Parathyroid adenoma (tissue), 2 donors: ENCODE data around the gene FERMT1.

Source experiments
- H2AFZ ChIP-seq: fragments of 300-600 bp; sonication (generic); one replicate; pipeline ENCODE4 v1.7.0; 2017; ENCODE audit warnings: antibody characterized with exemption, mild to moderate bottlenecking
- H3K27ac ChIP-seq: fragments of 300-600 bp; sonication (generic); one replicate; pipeline ENCODE4 v1.7.0; 2017
- H3K27me3 ChIP-seq: fragments of 300-600 bp; sonication (generic); one replicate; pipeline ENCODE4 v1.7.0; 2017; ENCODE audit warnings: low read length; ENCODE audit not compliant: control insufficient read depth, insufficient read depth
- H3K36me3 ChIP-seq: fragments of 300-600 bp; sonication (generic); one replicate; pipeline ENCODE4 v1.7.0; 2017; ENCODE audit warnings: low read length; ENCODE audit not compliant: control insufficient read depth, insufficient read depth
- H3K4me1 ChIP-seq: fragments of 300-600 bp; sonication (generic); one replicate; pipeline ENCODE4 v1.7.0; 2017; ENCODE audit warnings: control low read depth
- H3K4me2 ChIP-seq: fragments of 300-600 bp; sonication (generic); one replicate; pipeline ENCODE4 v1.7.0; 2017; ENCODE audit warnings: low read length
- H3K4me3 ChIP-seq: fragments of 300-600 bp; sonication (generic); one replicate; pipeline ENCODE4 v1.7.0; 2017; ENCODE audit warnings: low read depth, low read length
- H3K79me2 ChIP-seq: fragments of 300-600 bp; sonication (generic); one replicate; pipeline ENCODE4 v1.7.0; 2017; ENCODE audit warnings: control low read depth
- H3K9ac ChIP-seq: fragments of 300-600 bp; sonication (generic); one replicate; pipeline ENCODE4 v1.7.0; 2017; ENCODE audit warnings: mild to moderate bottlenecking
- H3K9me3 ChIP-seq: fragments of 300-600 bp; sonication (generic); one replicate; pipeline ENCODE4 v1.7.0; 2017; ENCODE audit warnings: low read length; ENCODE audit not compliant: control insufficient read depth
- CTCF ChIP-seq: fragments of 300-600 bp; sonication (generic); IDR thresholded peaks from one replicate; pipeline ENCODE4 v1.7.0; 2017; ENCODE audit warnings: antibody characterized with exemption, mild to moderate bottlenecking
- donor health status: primary hyperparathyroidism.

Gene FERMT1

GRCh38 chr20:6069669-6070068, 53.2 kb downstream of the FERMT1 start:
- Histone ChIP-seq H2AFZ (no peak overlapping the region), H3K79me2 (no peaks in the 10 kb centered on the region), H3K27ac (no peak overlapping the region), H3K36me3 (no peaks in the 10 kb centered on the region), H3K4me2 (no peak overlapping the region), H3K9me3 (no peaks in the 10 kb centered on the region), H3K4me3 (no peak overlapping the region), H3K4me1 (no peaks in the 10 kb centered on the region), H3K9ac (no peak overlapping the region), H3K27me3 (no peaks in the 10 kb centered on the region)
- TF ChIP-seq CTCF, result no peak

GRCh38 chr20:6067763-6068318, 55.0 kb downstream of the FERMT1 start:
- Histone ChIP-seq H3K27me3 (no peaks in the 10 kb centered on the region), H3K9me3 (no peaks in the 10 kb centered on the region), H3K79me2 (no peaks in the 10 kb centered on the region), H3K27ac (no peak overlapping the region), H3K4me3 (no peak overlapping the region), H3K36me3 (no peaks in the 10 kb centered on the region), H3K9ac (no peak overlapping the region), H3K4me1 (no peaks in the 10 kb centered on the region), H3K4me2 (no peak overlapping the region), H2AFZ (no peak overlapping the region)
- TF ChIP-seq CTCF, result no peak

GRCh38 chr20:6066582-6066981, 56.2 kb downstream of the FERMT1 start:
- TF ChIP-seq CTCF, result no peak
- Histone ChIP-seq H3K4me2 (no peak overlapping the region), H3K4me1 (no peaks in the 10 kb centered on the region), H3K36me3 (no peaks in the 10 kb centered on the region), H3K79me2 (no peaks in the 10 kb centered on the region), H3K27ac (no peak overlapping the region), H3K9ac (no peak overlapping the region), H3K9me3 (no peaks in the 10 kb centered on the region), H2AFZ (no peak overlapping the region), H3K27me3 (no peaks in the 10 kb centered on the region), H3K4me3 (no peak overlapping the region)

- Histone ChIP-seq H2AFZ (no peak overlapping the region), H3K9ac (no peak overlapping the region), H3K27me3 (no peaks in the 10 kb centered on the region), H3K4me2 (no peak overlapping the region), H3K27ac (no peak overlapping the region), H3K79me2 (no peaks in the 10 kb centered on the region), H3K4me1 (no peaks in the 10 kb centered on the region), H3K9me3 (no peaks in the 10 kb centered on the region), H3K36me3 (no peaks in the 10 kb centered on the region), H3K4me3 (no peak overlapping the region)
- no peak for TF ChIP-seq CTCF
Measured at GRCh38 chr20:6061544-6061943, 61.3 kb downstream of the FERMT1 start.

- no peaks in the 10 kb centered on the region for H3K27me3 ChIP-seq
- no peaks in the 10 kb centered on the region for H3K4me1 ChIP-seq
- no peak overlapping the region for H3K4me2 ChIP-seq
- no peak overlapping the region for H3K27ac ChIP-seq
- TF ChIP-seq CTCF, result no peak
- no peak overlapping the region for H3K9ac ChIP-seq
- no peaks in the 10 kb centered on the region for H3K36me3 ChIP-seq
- no peak overlapping the region for H2AFZ ChIP-seq
- H3K79me2 ChIP-seq, result no peaks in the 10 kb centered on the region
- no peak overlapping the region for H3K4me3 ChIP-seq
- no peaks in the 10 kb centered on the region for H3K9me3 ChIP-seq
Measured at GRCh38 chr20:6060213-6060612, 62.6 kb downstream of the FERMT1 start.
